H54 (cell line): Measurements from ENCODE around the gene ABCB6.
A peak's percentile ranks its signal among the peaks of the same experiment; 100 is the strongest.
"Not testable (repeated sequence)": the region's sequence is repeated elsewhere in the genome, so short reads cannot be mapped to it uniquely, and the experiment has no call there.

ENCODE experiments used
- DNase-seq: peaks from one replicate; pipeline ENCODE4 v3.0.0; 2011; ENCODE audit warnings: low spot score, mixed read lengths; ENCODE audit not compliant: insufficient read length
- FAIRE-seq: peaks from 3 replicates; lab custom pipeline; 2011; peaks lifted over from hg19 to GRCh38; lab: Jason Lieb, UNC
- POLR2A ChIP-seq: IDR thresholded peaks from 2 replicates; pipeline ENCODE4 v1.6.1; 2011; ENCODE audit warnings: low read depth, mild to moderate bottlenecking, low read length

The ABCB6 gene

DNA sequence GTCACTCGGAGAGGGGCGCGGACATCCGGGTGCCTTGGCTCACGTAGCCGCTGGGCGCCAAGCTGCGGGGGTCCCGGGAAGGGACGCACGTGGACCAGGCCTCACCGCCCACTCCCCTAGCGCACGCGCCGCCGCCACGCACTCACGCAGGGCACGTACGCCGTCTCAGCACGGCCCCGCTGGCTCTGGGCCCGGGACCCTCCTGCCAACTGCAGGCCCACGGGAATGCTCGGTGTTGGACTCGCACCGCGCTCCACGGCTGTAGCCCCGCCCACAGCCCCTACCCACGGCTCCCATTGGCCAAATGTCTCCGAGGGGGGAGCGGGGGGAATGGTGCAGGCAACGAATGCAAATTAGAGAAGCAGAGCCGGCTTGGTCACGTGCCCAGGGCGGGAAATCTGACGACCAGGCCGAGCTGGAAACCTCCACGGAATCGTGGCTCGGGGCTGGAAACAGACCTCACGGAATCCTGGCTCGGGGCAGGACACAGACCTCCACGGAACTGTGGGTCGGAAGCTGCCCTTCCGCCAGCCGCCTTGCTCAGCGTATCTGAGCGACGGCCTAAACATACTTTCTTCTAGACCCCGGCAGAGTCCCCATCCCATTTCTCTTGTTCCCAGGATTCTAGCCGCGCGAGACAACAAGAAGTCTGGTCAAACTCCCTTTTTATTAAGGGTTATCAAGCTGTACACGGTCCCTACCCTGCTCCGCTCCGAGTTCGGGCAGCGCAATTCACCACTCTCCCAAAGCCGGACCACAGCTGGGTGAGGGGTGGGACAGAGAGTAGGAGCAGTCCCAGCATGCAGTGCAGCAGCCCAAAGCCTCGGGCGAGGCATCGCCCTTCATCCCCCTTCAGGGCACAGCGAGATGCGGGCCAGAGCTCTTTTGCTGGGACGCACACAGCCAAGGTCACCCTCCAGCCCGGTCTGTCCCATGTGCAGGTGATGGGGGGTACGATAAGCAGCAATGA lies at the start of gene ABCB6:
ABCB6 (minus strand) TSS at position 227 of the 970 bp plus-strand sequence. CDS start 285 bp downstream, outside the sequence.
- DNase-seq: peak; percentile 76
- no peak for FAIRE-seq
- TF ChIP-seq POLR2A: peak; percentile 69

DNA sequence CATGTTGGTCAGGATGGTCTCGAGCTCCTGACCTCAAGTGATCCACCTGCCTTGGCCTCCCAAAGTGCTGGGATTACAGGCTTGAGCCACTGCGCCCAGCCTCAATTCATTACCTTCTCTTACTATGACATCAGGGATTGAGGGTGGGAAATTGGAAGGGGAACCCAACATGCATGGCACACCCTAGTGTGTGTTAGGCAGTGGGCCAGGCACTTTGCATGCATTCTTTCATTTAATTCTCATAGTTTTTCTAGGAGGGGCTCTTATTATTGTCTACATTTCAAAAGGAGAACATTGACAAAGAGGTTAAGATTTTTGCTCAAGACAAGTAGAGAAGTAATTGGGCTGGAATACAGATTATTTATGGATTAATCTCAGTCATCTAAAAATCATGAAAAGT lies 49.5 kb upstream of the ABCB6 start:
- no peak for DNase-seq
- FAIRE-seq: no peak
- no peak for TF ChIP-seq POLR2A

- DNase-seq (no peak), FAIRE-seq (no peak)
- TF ChIP-seq POLR2A: no peak
These were observed 48.1 kb upstream of the ABCB6 start for GRCh38 chr2:219266886-219267285.

GRCh38 chr2:219266232-219266631 lies 47.5 kb upstream of the ABCB6 start:
- FAIRE-seq: no peak
- no peak for DNase-seq
- no peak for TF ChIP-seq POLR2A

- FAIRE-seq: no peak
- DNase-seq: no peak
- no peak for TF ChIP-seq POLR2A
These were observed 42.5 kb upstream of the ABCB6 start for GRCh38 chr2:219261024-219261855.

DNA sequence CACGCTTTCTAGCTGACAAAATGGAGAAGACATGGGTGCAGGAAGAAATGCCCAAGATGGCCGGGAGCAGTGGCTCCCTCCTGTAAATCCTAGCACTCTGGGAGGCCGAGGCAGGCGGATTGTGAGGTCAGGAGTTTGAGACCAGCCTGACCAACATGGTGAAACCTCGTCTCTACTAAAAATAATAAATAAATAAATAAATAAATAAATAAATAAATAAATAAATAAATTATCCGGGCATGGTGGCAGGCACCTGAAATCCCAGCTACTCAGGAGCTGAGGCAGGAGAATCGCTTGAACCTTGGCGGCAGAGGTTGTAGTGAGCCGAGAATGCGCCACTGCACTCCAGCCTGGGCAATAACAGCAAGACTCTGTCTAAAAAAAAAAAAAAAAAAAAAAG lies 40.2 kb upstream of the ABCB6 start:
- DNase-seq, FAIRE-seq: not testable (repeated sequence)

DNA sequence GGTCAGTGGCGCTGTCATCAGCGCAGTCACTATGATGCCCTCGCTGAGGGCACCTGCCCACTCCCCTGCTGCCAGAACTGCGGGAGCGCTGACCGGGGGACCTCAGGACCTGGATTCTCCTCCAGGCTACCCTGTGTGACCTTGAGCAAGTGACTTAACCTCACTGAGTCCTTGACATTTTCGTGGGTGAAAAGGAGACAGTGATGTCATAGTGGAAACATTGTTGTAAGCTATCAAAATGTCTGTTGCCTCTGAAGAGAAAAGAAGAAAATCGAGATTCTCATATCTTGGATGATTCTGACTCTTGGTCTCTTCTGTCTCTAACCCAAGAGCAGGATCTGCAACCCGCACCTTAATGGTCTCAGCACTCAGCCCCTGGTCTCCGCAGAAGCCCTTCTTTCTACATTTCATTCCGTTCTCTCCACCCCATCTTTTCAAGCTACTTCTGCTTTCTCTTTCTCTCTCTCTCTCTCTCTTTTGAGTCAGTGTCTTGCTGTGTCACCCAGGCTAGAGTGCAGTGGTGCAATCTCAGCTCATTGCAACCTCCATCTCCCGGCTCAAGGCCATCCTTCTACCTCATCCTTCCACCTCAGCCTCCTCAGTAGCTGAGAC lies 35.9 kb upstream of the ABCB6 start:
- no peak for TF ChIP-seq POLR2A
- FAIRE-seq: no peak
- DNase-seq: no peak

- no peak for FAIRE-seq
These were observed 35.2 kb upstream of the ABCB6 start, which contains the start of gene TUBA4A for GRCh38 chr2:219253753-219254589. TUBA4A (minus strand) TSS chr2:219253918; CDS start chr2:219253858, 60 bp downstream.

DNA sequence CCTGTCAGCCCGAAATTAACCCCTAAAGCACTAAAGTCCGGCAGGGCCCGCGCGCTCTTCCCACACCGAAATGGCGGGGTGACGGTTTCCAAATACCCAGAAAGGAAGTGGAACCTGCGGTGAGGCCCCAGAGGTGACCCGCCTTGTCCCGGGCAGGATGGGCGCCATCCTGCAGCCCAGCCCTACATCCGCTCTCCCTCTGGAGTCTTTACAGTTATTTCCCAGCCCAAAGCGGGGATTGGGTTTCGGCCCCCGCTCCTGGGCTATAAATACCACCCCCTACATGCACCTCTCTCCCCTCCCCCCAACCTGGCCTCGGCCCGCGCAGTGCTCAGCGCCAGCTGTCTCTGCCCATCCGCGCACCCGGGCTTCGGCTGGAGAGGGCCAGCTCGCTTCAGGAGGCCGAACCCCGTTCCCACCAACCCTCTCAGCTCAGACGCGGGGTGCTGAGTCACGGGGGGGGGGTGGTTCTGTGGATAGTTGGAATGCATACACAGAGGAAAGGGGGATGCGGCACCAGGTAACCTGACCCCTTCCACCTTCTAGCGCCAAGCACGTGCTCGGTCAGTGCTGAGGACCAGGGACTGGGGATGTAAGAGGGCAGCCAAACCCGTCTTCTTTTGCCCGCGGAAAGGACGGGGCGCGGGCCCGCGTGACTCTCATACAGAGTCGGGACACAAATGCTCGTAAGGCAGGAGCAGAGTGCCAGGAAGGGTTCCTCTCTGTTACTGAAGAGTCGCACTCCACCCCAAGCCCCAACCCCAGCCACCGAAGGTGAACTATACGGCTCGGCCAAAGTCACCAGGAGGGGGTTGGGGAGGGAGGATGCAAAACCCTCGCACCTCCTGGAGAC lies 34.4 kb upstream of the ABCB6 start, which contains the start of gene TUBA4B:
TUBA4B (plus strand) TSS at position 344 of the 853 bp plus-strand sequence; CDS start at position 509, 165 bp downstream.
- TF ChIP-seq POLR2A: no peak; the same call in 1 of the 2 replicates
- FAIRE-seq: no peak

More at GRCh38 chr2:219253753-219254589, 35.2 kb upstream of the ABCB6 start, which contains the start of gene TUBA4A:
- DNase-seq: peak; percentile 78
- peak; percentile 96 for TF ChIP-seq POLR2A

DNA sequence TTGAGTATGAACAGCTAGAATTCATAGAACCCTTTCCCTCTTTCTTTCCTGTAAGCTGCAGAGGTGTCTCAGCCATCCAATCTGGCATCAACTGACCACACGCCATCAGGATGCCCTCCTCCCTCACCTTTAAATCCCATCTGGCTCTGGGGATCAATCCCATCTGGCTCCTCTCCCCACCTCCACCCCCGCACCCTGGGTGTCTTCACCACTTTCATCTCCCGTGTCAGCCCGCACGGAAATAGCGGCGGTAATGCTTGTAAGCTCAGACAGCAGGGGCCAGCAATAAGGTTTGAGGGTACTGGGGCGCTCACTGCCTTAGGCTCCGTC lies 33.8 kb upstream of the ABCB6 start:
- FAIRE-seq (no peak), DNase-seq (no peak)
- no peak for TF ChIP-seq POLR2A

More for the DNA sequence above, 34.4 kb upstream of the ABCB6 start, which contains the start of gene TUBA4B:
- DNase-seq: no peak

GRCh38 chr2:219252084-219252483 lies 33.3 kb upstream of the ABCB6 start:
- FAIRE-seq (no peak), DNase-seq (no peak)
- TF ChIP-seq POLR2A: no peak

- FAIRE-seq: no peak
- DNase-seq: no peak
- TF ChIP-seq POLR2A: no peak
These were observed 32.9 kb upstream of the ABCB6 start for GRCh38 chr2:219251656-219252055.
